ENCODE data around the gene KIF22.

KIF22 gene

GRCh38 chr16:29841631-29842030 lies 51.1 kb downstream of the KIF22 start:
- no peak for DNase-seq (ENCODE audit: low spot score)
- Mint-ChIP-seq H3K4me3 (no peak overlapping the region), H3K27me3 (ENCODE audit: low read depth) (no peaks in the 10 kb centered on the region), H3K4me1 (ENCODE audit: low read depth) (no peaks in the 10 kb centered on the region), H3K9me3 (no peaks in the 10 kb centered on the region), H3K36me3 (ENCODE audit: low read depth) (peaks cover 46% of the 10 kb centered on the region), H3K27ac (no peak overlapping the region)

DNA sequence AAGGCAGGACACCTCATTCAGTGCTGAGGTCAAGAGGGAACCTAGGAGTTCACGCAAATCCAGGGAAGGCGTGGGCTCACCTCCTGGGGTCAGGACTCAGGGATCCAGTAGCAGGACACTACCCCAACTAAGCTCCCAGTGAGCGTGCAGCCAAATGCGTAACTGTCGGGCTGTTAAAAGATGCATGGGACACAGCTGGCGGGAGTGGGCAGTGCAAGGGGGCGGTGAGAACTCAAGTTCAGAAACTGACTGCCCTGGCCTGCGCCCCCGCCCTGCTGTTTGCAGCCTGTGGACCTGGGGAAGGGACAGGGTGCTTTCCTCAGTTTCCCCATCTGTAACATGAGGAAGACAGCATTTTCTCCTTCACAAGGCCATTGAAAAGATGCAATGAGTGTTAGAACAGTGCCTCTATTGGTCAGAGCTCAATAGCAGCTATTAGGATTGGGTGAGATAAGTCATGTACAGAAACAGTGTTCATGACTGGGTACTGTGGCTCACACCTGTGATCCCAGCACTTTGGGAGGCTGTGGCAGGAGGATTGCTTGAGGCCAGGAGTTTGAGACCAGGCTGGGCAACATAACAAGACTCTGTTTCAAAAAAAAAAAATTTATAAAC lies 52.3 kb downstream of the KIF22 start:
- Mint-ChIP-seq H3K4me3 (no peak overlapping the region), H3K9me3 (no peaks in the 10 kb centered on the region), H3K36me3 (ENCODE audit: low read depth) (peaks cover 44% of the 10 kb centered on the region), H3K4me1 (ENCODE audit: low read depth) (no peaks in the 10 kb centered on the region), H3K27ac (no peak overlapping the region), H3K27me3 (ENCODE audit: low read depth) (no peaks in the 10 kb centered on the region)
- no peak for DNase-seq (ENCODE audit: low spot score)

GRCh38 chr16:29843931-29844330 lies 53.4 kb downstream of the KIF22 start:
- Mint-ChIP-seq H3K27ac (no peak overlapping the region), H3K4me3 (no peak overlapping the region), H3K9me3 (no peaks in the 10 kb centered on the region), H3K27me3 (ENCODE audit: low read depth) (no peaks in the 10 kb centered on the region), H3K4me1 (ENCODE audit: low read depth) (peaks cover 1% of the 10 kb centered on the region), H3K36me3 (ENCODE audit: low read depth) (peaks cover 47% of the 10 kb centered on the region)
- no peak for DNase-seq (ENCODE audit: low spot score)

DNA sequence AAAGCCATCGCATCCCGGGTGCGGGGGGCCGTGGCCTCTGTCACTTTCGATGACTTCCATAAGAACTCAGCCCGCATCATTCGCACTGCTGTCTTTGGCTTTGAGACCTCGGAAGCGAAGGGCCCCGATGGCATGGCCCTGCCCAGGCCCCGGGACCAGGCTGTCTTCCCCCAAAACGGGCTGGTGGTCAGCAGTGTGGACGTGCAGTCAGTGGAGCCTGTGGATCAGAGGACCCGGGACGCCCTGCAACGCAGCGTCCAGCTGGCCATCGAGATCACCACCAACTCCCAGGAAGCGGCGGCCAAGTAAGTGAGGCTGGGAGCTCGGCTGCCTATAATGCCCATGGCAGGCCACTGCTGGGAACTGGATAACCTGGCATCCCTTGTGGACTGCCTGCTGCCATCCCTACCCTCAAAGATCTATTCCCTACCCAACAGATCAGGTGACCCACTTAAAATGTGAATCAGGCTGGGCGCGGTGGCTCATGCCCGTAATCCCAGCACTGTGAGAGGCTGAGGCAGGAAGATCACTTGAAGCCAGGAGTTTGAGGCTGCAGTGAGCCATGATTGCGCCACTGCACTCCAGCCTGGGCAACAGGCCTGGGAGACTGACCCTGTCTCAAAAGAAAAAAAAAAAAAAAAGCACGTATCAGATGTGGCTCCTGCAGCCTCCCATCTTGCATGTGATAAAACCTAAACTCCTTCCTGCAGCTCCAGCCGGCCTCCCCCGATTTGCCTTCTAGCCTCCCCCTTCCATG lies 54.2 kb downstream of the KIF22 start:
- Mint-ChIP-seq H3K27ac (no peak overlapping the region), H3K36me3 (ENCODE audit: low read depth) (peaks cover 42% of the 10 kb centered on the region)

GRCh38 chr16:29845656-29846055 lies 55.1 kb downstream of the KIF22 start:
- no peak for DNase-seq (ENCODE audit: low spot score)
- Mint-ChIP-seq H3K4me3 (no peak overlapping the region), H3K9me3 (no peaks in the 10 kb centered on the region), H3K27ac (no peak overlapping the region), H3K36me3 (ENCODE audit: low read depth) (peaks cover 44% of the 10 kb centered on the region), H3K27me3 (ENCODE audit: low read depth) (no peaks in the 10 kb centered on the region), H3K4me1 (ENCODE audit: low read depth) (peaks cover 1% of the 10 kb centered on the region)

More for the DNA sequence above, 54.2 kb downstream of the KIF22 start:
- peaks cover 1% of the 10 kb centered on the region for H3K4me1 Mint-ChIP-seq (ENCODE audit: low read depth)
- no peaks in the 10 kb centered on the region for H3K27me3 Mint-ChIP-seq (ENCODE audit: low read depth)
- no peak for DNase-seq (ENCODE audit: low spot score)
- H3K9me3 Mint-ChIP-seq = no peaks in the 10 kb centered on the region
- no peak overlapping the region for H3K4me3 Mint-ChIP-seq

GRCh38 chr16:29848420-29849297 lies 58.1 kb downstream of the KIF22 start:
- peaks cover 34% of the 10 kb centered on the region for H3K36me3 Mint-ChIP-seq (ENCODE audit: low read depth)
- no peaks in the 10 kb centered on the region for H3K9me3 Mint-ChIP-seq
- peaks cover 1% of the 10 kb centered on the region for H3K4me1 Mint-ChIP-seq (ENCODE audit: low read depth)
- DNase-seq (ENCODE audit: low spot score) = peak; percentile 72
- no peak overlapping the region for H3K4me3 Mint-ChIP-seq
- H3K27ac Mint-ChIP-seq = no peak overlapping the region
- H3K27me3 Mint-ChIP-seq (ENCODE audit: low read depth) = no peaks in the 10 kb centered on the region

DNA sequence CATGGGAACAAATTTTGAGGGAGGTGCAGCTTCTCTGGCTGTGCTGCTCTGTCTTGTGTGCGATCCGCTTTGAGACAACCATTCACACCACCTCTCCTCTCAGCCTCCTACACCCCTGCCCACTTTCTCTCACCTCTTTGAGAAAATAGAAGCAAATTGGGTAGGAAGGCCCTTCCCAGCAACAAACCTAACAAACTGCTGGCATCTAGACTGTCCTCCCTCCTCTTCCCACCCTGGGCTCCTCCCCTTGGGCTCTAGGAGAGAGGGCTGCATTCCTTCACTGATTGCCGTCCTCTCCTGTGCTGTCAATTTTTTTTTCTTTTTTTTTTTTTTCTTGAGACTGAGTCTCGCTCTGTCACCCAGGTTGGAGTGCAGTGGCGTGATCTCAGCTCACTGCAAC lies 59.0 kb downstream of the KIF22 start:
- peaks cover 1% of the 10 kb centered on the region for H3K4me1 Mint-ChIP-seq (ENCODE audit: low read depth)
- H3K36me3 Mint-ChIP-seq (ENCODE audit: low read depth) = peaks cover 27% of the 10 kb centered on the region
- no peaks in the 10 kb centered on the region for H3K27me3 Mint-ChIP-seq (ENCODE audit: low read depth)
- no peak for DNase-seq (ENCODE audit: low spot score)
- H3K27ac Mint-ChIP-seq = no peak overlapping the region
- no peak overlapping the region for H3K4me3 Mint-ChIP-seq
- H3K9me3 Mint-ChIP-seq = no peaks in the 10 kb centered on the region

DNA sequence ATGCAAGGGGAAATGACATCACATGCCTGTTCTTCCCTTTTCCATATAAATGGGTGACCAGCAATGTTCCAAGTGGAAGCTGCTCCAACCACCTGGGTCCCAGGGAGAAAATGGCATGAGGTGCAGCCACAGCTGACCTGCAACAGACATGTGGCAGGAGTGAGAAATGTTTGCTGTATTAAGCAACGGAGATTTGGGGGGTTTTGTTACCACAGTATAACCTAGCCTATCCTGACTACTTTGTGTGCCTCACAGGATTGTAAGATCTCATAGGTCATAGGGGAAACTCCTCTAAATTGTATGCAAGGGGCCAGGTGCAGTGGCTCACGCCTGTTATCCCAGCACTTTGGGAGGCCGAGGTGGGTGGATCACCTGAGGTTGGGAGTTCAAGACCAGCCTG lies 60.4 kb downstream of the KIF22 start:
- Mint-ChIP-seq H3K4me1 (ENCODE audit: low read depth) (peaks cover 1% of the 10 kb centered on the region), H3K27ac (no peak overlapping the region), H3K9me3 (no peaks in the 10 kb centered on the region), H3K27me3 (ENCODE audit: low read depth) (no peaks in the 10 kb centered on the region), H3K36me3 (ENCODE audit: low read depth) (peaks cover 16% of the 10 kb centered on the region), H3K4me3 (no peak overlapping the region)
- no peak for DNase-seq (ENCODE audit: low spot score)

DNA sequence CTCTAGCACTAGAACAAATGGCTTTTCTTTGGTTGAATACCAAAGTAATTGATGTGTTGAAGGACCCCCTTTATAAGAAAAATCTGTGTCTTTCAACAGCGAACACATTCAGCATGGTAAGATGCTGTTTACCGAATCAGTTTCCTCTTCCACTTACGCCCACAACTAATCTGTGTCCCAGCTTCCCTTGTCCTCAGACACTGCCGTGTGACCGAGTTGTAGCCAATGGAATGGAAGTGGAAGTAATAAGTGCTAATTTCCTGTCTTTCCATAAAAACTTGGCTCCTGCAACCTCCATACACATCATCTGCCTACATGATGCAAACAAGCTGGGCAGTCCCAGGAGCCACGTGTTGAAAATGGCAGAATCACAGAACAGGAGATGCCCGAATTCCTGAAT lies 62.1 kb downstream of the KIF22 start:
- Mint-ChIP-seq H3K9me3 (no peaks in the 10 kb centered on the region), H3K4me1 (ENCODE audit: low read depth) (peaks cover 1% of the 10 kb centered on the region), H3K27ac (no peak overlapping the region), H3K27me3 (ENCODE audit: low read depth) (no peaks in the 10 kb centered on the region), H3K4me3 (no peak overlapping the region), H3K36me3 (ENCODE audit: low read depth) (peaks cover 9% of the 10 kb centered on the region)
- no peak for DNase-seq (ENCODE audit: low spot score)

DNA sequence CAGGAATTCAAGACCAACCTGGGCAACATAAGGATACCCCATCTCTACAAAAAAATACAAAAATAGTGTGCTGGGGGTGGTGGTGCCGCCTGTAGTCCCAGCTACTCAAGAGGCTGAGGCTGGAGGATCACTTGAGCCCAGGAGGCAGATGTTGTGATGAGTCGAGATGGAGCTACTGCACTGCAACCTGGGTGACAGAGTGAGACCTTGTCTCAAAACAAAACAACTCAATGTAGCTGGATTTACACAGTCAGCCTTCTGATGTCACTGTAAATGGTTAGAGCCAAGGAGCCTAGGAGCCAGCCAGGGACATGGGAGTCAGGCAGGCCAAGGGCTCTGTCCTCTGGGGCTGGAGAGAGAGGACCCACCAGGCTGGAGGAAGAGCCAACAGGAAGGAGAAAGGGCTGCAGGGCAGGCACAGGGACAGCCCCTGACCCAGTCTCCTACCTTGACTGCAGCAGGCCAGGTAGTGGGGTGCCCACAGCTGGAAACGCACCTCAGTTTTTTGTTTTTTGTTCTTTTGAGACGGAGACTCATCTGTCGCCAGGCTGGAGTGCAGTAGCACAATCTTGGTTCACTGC lies 64.1 kb downstream of the KIF22 start:
- peaks cover 18% of the 10 kb centered on the region for H3K36me3 Mint-ChIP-seq (ENCODE audit: low read depth)
- no peaks in the 10 kb centered on the region for H3K9me3 Mint-ChIP-seq
- no peaks in the 10 kb centered on the region for H3K27me3 Mint-ChIP-seq (ENCODE audit: low read depth)

More for the DNA sequence above, 64.1 kb downstream of the KIF22 start:
- no peak overlapping the region for H3K27ac Mint-ChIP-seq
- no peak for DNase-seq (ENCODE audit: low spot score)
- no peak overlapping the region for H3K4me3 Mint-ChIP-seq
- no peaks in the 10 kb centered on the region for H3K4me1 Mint-ChIP-seq (ENCODE audit: low read depth)
